ENCODE data around the gene FTO.
"Not testable (repeated sequence)": the region's sequence is repeated elsewhere in the genome, so short reads cannot be mapped to it uniquely, and the experiment has no call there.

FTO gene

DNA sequence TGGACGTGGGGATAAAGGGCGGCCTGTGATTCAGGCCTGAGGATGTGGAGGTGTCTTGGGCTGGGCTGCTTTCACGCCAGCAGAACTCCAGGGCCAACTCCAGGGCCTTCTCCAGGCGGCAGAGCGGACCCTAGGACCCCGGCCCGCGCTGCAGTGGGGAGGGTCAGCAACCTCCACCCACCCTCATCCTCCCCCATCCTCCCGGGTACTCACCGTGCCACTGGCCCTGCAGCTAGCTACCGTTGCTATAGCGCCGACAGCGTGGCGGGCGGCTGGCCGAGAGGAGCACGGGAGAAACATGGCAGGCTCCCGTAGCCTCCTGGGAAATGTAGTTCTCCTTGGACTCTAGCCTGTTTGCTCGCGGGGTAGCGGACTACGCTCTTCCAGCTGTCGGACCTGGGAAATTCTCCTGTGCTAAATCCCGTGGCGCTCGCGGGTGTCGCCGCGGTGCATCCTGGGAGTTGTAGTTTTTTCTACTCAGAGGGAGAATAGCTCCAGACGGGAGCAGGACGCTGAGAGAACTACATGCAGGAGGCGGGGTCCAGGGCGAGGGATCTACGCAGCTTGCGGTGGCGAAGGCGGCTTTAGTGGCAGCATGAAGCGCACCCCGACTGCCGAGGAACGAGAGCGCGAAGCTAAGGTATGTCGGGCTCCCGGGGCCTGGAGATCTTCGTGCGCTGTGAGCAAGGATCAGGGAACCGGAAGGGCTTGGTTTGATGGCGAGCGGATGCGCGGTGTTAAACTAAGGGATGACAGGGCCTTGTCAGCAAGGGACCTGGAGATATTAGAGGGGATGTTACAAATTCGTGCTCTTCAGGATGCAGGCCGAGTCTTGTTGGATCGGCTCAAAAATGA, at the start of gene FTO, which contains the start of gene RPGRIP1L:
TSS of gene FTO (plus strand) at position 567 of the 855 bp plus-strand sequence.
TSS of gene RPGRIP1L (minus strand) at position 270 of the 855 bp plus-strand sequence. CDS start 3,136 bp downstream, outside the sequence.
- peak; percentile 99 for DNase-seq

- no peak for DNase-seq
Observed at GRCh38 chr16:53654946-53655345, 49.0 kb upstream of the FTO start.

DNA sequence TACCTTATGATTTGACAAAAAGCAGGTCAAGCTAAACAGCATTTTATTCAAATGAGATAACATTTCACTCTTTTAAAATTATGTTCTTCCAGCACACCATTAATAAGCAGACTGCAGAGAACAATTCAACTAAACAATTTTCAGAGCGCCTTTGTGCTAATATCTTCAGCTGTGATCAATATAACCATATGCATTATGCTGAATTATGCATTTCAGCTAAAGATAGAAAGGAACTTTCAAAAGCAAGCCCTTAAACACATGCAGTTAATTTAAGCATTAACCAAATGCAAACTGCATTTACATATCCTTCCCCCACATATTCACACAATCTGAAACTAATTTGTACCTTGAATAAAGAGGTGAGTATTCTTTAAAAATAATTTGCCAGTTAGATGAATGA, 41.9 kb upstream of the FTO start:
- no peak for DNase-seq

GRCh38 chr16:53664724-53665345, 39.1 kb upstream of the FTO start:
- DNase-seq, result no peak

DNA sequence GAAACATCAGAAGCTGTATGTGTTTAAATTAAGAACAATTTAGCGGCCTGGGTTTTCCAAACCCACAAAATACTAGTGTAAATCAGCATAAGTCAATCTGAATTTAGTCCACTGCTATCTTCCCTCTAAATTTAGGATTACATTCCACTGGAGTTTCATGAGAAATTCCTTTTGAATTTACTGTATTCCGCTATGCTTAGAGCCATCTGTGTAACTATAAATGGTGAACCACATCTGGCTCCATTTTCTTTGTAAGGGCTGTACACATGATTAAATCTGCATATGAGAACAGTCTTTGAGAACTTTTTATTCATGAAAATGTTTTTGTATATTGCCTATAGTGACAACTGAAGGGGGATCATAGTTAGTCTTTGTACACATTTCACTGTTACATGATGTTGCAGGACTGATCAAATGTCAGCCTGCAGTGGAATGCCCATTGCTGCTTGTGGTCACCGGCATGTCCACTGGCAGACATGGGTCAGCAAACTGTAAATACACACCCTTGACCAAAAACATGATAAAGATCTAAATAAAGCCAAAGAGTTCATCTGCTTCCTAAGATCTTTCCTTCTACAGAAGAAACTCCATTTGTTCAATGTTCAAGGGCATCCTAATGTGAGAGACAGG, 37.1 kb upstream of the FTO start:
- no peak for DNase-seq

DNA sequence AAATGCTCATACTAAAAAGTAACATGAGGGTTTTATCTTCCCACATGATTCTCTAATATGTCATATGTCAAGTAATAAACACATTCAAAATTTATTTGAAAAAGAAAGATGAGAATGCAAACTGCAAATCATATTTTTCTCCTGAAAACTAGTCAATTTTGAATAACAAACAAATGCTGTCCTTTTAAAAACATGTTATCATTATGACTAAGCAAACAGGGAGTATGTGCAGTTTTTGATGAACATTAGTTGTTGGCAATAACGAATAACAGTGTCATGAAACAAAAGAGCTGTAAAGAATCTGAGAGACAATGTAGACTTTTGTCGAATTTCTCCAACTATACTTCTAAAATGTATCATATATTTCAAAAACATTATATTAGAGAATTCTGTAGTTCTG, 35.1 kb upstream of the FTO start:
- DNase-seq, result no peak

GRCh38 chr16:53672461-53672860, 31.5 kb upstream of the FTO start:
- peak; percentile 23 for DNase-seq

- DNase-seq, result no peak
Observed at GRCh38 chr16:53673189-53673588, 30.8 kb upstream of the FTO start.

DNA sequence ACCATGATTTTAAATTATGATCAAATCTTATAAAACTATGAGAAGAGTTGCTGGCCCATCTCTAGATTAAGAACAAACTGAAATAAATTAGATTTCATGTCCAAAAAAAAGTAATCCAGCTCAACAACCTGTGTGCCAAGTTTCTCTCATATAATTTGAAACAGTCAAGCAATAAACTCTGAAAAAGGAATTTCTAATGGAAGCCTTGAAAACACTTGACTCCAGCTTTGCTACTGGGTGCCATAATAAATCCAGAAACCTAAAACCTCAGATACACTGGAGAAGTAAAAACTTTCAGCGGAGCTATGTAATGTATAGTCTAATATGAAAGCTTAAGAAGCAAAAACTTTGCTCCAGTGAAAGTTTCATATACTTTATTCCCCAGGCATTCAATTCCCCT, 25.8 kb upstream of the FTO start:
- no peak for DNase-seq

DNA sequence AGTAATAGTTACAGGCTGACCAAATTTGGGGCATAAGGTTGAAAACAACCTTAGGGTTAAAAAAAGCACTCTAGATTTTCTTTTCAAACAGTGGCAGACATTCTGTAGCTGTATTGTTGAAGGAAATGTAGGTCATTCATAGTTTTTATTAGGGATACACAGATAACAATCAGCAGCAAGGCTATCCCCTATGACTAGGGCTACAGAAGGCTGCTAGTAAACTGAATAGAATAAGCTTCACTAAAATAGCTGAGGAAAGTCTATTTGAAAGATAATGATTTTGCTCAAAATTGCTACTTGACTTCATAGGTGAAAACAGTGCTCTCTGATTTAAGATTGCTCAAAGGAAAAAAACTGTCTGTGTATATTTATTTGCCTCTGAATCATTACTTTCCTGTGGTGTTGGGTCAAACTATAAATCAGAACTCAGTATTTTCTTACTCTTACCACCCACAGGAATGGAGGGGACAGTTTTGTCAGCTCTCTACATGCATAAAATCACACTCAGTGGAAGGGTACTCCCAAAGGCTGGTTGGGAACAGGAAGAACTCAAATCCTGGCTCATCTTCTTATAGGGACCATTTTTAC, 25.1 kb upstream of the FTO start:
- DNase-seq, result no peak

- DNase-seq, result no peak
Observed at GRCh38 chr16:53680756-53681155, 23.2 kb upstream of the FTO start.

DNA sequence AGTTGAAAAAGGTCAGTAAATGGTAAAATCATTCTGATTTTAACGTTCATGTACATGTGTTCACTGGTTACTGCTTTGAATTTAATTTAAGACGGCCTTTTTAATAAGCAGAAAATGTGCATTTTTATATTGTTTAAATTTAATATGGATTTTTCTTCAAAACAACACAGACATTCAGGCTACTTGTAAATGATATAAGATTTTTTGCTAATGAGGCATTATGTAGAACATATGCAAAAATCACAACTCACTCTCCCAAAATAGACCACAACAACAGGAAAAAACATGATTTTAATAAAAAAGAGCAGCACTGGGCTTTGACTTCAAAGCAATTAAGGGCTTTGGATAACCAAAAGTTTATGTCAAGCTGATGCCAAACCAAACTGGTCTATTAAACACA, 22.6 kb upstream of the FTO start:
- no peak for DNase-seq

GRCh38 chr16:53685334-53685733, 18.6 kb upstream of the FTO start:
- DNase-seq, result not testable (repeated sequence)

GRCh38 chr16:53686710-53687109, 17.2 kb upstream of the FTO start:
- no peak for DNase-seq

GRCh38 chr16:53689636-53690035, 14.3 kb upstream of the FTO start:
- DNase-seq, result no peak

DNA sequence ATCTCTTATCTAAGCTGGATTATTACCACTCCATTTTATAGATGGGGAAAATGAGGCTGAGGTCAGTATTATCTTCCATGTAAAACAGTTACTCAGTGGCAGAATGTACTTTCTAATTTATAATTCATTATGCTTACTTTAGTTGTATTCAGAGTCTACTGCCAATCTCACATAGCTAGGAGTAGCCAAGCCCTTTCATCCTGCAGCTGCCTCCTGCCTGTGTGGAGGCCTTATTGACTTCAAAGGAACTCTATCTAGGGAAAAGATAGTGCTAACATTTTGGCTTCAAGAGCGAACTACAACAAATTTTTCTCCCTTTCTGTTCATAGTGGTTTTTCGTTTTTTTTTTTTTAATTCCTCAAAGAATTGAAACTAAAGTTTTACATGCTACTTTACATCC, 13.2 kb upstream of the FTO start:
- no peak for DNase-seq

- DNase-seq, result peak; percentile 35
Observed at GRCh38 chr16:53692146-53692545, 11.8 kb upstream of the FTO start.

DNA sequence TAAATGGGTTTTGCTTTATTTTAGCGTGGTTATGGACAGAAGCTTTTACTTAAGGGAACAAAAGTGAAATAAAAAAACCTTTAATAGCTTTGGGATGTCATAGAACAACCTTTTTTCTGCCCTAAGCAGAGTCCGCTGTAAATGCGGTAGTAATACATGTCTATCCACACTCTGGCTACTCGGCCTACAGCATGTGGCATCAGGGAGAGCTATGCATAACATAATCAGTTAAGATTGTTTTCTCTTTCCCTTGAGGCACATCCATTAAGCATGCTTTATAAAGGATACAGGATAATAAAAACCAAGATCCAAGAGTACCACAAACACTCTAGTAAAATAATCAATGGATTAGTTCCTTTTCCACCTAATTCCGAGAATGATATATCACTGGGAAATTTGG, 10.6 kb upstream of the FTO start:
- DNase-seq, result no peak

- DNase-seq, result no peak
Observed at GRCh38 chr16:53695070-53695469, 8.9 kb upstream of the FTO start.

- DNase-seq, result not testable (repeated sequence)
Observed at GRCh38 chr16:53698271-53698670, 5.7 kb upstream of the FTO start.

GRCh38 chr16:53704445-53704813, 473 bp downstream of the FTO start:
- DNase-seq, result no peak

- no peak for DNase-seq
Observed at GRCh38 chr16:53707671-53708070, 3.7 kb downstream of the FTO start.

DNA sequence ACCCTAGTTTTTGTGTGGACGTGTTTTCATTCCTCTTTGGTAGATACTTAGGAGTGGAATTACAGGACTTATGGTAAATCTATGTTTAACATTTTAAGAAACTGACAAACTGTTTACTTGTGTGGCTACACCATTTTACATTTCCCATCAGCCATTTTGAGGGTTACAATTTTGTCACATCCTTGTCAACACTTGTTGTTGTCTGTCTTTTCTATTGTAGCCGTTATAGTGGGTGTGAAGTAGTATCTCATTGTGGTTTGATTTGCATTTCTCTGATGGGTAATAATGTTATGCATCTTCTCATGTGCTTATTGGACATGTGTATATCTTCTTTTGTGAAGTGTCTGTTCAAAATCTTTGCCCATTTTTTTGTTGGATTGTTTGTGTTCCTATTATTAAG, 4.5 kb downstream of the FTO start:
- DNase-seq, result no peak

- DNase-seq, result no peak
Observed at GRCh38 chr16:53711390-53711789, 7.4 kb downstream of the FTO start.

Data from DMS53 (cell line).